GM12872 (cell line): ENCODE data around the gene GATAD2A.

Experiments
- CTCF ChIP-seq: IDR thresholded peaks from 3 replicates; pipeline ENCODE4 v1.5.1; 2011; ENCODE audit warnings: low read depth, mild to moderate bottlenecking, low read length, moderate library complexity; ENCODE audit not compliant: insufficient read depth

Gene GATAD2A

DNA sequence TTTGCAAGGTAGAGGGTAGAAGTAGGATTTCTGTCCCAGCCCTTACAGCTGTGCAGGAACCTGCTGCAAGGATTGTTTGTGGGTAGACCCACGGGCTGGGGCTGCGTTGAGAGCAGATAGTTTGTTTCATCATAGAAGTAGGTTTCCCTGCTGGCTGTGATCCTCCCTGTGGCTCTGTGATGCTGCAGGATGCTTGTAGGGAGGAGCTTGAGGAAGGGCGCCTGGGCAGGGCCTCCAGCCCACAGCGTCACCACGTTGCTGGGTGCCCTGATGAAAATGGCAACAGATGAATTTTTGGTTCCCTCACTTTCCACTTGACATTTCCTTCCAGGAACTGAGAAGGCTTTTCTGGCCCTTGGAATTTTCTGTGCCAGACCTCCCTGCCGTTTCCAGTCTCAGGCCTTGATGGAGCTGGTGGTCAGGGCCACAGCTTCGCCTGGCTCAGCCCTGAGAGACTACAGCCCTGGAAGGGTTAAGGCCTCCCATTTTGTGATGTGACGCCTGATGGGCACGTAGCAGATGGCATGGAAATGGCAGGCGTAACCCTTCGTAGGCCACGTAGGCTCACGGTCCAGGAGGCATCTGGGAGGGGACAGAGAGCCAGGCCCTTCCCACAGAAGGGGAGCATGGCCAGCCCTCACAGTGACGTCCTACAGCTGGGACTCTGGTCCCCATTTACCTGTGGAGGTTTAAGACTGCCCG is 42.2 kb downstream of the GATAD2A start:
- no peak for TF ChIP-seq CTCF

GRCh38 chr19:19448238-19448544 is 42.7 kb downstream of the GATAD2A start:
- TF ChIP-seq CTCF, result no peak

- TF ChIP-seq CTCF, result no peak
Observed at GRCh38 chr19:19451429-19452242, 46.2 kb downstream of the GATAD2A start.

GRCh38 chr19:19452243-19453124 is 47.0 kb downstream of the GATAD2A start:
- no peak for TF ChIP-seq CTCF

DNA sequence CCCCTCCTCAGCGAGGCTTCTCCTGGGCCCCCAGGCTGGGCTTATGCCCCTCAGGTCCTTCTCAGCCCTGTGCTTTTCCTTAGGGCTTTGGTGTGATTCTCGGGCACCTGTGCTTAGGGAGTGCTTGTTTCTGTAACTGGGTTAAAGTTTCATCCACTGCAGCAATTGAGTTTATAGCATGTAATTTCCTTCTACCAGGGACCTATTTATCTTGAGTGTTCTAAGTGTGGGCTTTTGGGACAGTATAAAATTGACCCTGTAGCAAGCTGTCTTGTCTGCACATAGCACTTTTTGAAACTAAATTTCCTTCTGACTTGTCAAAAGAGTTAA is 47.6 kb downstream of the GATAD2A start:
- no peak for TF ChIP-seq CTCF

- TF ChIP-seq CTCF, result no peak
Observed at GRCh38 chr19:19457671-19458070, 52.2 kb downstream of the GATAD2A start.
